GM19193 (cell line): ENCODE data around the gene CCDC59.

Experiments used
- POLR2A ChIP-seq: IDR thresholded peaks from 4 replicates; pipeline ENCODE4 v1.6.1; 2011; ENCODE audit not compliant: insufficient read depth, insufficient read length; ENCODE audit errors: extremely low read depth

Gene CCDC59, protein sequence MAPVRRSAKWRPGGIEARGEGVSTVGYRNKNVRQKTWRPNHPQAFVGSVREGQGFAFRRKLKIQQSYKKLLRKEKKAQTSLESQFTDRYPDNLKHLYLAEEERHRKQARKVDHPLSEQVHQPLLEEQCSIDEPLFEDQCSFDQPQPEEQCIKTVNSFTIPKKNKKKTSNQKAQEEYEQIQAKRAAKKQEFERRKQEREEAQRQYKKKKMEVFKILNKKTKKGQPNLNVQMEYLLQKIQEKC

GRCh38 chr12:82358200-82359114 is at the start of gene CCDC59, which contains the start of gene METTL25:
TSS of gene CCDC59 (minus strand) at chr12:82358387. CDS start at chr12:82358376, 11 bp downstream.
TSS of gene METTL25 (plus strand) at chr12:82358529. CDS start at chr12:82358566, 37 bp downstream.
- TF ChIP-seq POLR2A = peak; percentile 98

DNA sequence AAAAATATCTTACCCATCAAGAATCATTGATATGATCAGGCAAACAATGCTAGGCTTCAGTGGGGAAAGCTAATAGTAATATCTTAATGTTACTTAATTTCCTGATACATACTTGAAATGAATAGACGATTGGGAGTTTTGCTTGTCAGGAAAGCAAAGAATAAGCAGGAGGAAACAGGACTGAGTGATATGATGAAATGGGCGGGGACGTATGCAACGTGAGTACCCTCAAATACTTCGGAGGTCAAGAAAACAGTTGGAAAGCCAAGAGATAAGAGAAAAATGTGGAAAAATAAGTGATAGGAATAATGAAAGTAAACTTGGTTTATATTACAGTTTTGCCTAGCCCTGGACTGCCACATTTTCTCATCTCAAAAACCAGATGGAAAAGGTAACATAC is 49.3 kb upstream of the CCDC59 start:
- TF ChIP-seq POLR2A = no peak

- TF ChIP-seq POLR2A = no peak
These were observed 48.5 kb upstream of the CCDC59 start for GRCh38 chr12:82406651-82407050.

- no peak for TF ChIP-seq POLR2A
These were observed 42.6 kb upstream of the CCDC59 start for GRCh38 chr12:82400819-82401218.

- no peak for TF ChIP-seq POLR2A
These were observed 40.7 kb upstream of the CCDC59 start for GRCh38 chr12:82398879-82399278.

- no peak for TF ChIP-seq POLR2A
These were observed 25.9 kb upstream of the CCDC59 start for GRCh38 chr12:82383930-82384552.

GRCh38 chr12:82378997-82379396 is 20.8 kb upstream of the CCDC59 start:
- no peak for TF ChIP-seq POLR2A

- no peak for TF ChIP-seq POLR2A
These were observed 17.0 kb upstream of the CCDC59 start for GRCh38 chr12:82375201-82375600.

DNA sequence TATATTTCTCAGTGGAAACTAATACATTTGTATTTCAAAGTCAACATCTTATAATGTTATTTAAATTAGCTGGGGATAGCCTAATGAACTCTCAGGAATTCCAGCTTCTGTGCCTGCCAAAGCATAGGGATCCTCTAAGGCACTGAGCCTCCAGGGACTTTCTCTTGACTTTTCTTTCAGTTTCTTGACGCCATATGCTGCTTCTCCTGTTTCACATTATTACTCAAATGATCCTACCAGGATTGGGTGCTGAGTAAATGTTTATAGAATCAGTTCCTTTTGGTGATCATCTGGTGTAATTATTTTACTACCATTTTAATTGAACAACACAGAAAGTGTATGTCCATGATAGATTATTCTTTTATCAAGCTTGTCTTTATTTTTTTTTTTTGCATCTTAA is 8.0 kb upstream of the CCDC59 start:
- no peak for TF ChIP-seq POLR2A

DNA sequence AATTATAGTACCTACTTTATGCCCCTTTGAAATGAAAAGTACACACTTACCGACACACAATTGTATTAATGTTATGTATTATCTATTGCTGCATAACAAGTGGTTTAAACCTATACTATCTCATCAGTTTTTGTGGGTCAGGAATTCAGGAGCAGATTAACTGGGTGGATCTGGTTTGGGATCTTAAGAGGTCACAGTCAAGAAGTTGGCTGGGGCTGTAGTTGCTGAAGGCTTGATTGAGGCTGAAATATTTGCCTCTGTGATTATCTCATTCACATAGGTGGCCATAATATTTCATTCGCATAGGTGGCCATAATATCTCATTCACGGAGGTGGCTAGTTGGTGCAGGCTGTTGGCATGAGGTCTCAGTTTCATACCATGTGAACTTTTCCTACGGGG is 5.8 kb upstream of the CCDC59 start:
- no peak for TF ChIP-seq POLR2A

DNA sequence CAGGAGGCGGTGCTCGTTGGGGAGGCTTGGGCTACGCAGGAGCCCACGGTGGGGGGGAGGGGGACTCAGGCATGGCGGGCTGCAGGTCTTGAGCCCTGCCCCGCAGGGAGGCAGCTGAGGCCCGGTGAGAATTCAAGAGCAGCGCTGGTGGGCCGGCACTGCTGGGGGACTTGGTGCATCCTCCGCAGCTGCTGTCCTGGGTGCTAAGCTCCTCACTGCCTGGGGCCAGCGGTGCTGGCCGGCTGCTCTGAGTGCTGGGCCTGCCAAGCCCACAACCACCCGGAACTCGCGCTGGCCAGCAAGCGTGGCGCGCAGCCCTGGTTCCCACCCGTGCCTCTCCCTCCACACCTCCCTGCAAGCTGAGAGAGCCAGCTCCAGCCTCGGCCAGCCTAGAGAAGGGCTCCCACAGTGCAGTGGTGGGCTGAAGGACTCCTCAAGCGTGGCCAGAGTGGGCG is 3.3 kb upstream of the CCDC59 start:
- TF ChIP-seq POLR2A = no peak

- TF ChIP-seq POLR2A = no peak
These were observed 910 bp upstream of the CCDC59 start for GRCh38 chr12:82359115-82359478.

- TF ChIP-seq POLR2A = no peak
These were observed 365 bp downstream of the CCDC59 start for GRCh38 chr12:82357845-82358199.

DNA sequence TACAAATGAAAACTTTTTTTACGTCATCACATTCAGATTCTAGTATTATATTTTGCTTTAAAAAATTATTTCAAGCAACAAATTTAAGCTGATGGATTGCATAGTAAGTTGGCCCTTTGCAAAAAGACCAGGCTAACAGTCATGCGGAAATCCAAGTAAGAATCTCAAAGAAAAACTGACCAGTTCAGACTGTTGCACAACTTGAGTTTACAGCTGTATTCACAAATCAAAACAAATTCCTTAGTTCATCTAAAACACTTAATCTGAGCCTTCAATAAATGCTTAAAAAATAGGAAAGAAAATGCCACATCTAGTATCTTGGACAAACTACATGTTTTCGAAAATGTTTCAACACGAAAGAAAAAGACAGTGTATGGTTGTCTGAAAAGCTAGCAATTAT is 847 bp downstream of the CCDC59 start:
- TF ChIP-seq POLR2A = no peak

GRCh38 chr12:82351390-82351789 is 6.8 kb downstream of the CCDC59 start:
- TF ChIP-seq POLR2A = no peak
